GM12878 (cell line): ENCODE results near the gene DHX34. TPM values are rescaled to one million over a fixed set of nuclear protein-coding genes. Genes with fewer than 3 reads are reported as not detected.
A peak's percentile ranks its signal among the peaks of the same experiment; 100 is the strongest.

Experiments used
- ATAC-seq: fragments of 200-7000 bp; cut with Tn5 transposase; 3 replicates; pipeline ENCODE4 v1.9.1; 2020; ENCODE audit warnings: mild to moderate bottlenecking, moderate library complexity
- BruUV-seq: library from RNA; stranded (reverse); fragments of 400-500 nt; replicated peaks from 2 replicates; lab custom pipeline; 2021; lab: Mats Ljungman, UMichigan
- CTCF ChIA-PET: fragments of 300-600 bp; sonication (Branson Sonifier 250); formaldehyde crosslinking; extraction: SDS; loops from one replicate; lab custom pipeline; 2021; ENCODE audit warnings: inconsistent platforms; lab: Yijun Ruan, JAX
- POLR2A ChIA-PET: fragments of 350-600 bp; formaldehyde crosslinking; extraction: SDS; loops from one replicate; lab custom pipeline; 2021; ENCODE audit warnings: inconsistent platforms; lab: Charles Lee
- RAD21 ChIA-PET: fragments of 300-600 bp; sonication (Branson Sonifier 250); formaldehyde crosslinking; loops from one replicate; lab custom pipeline; 2023; ENCODE audit warnings: antibody characterized with exemption; ENCODE audit not compliant: unreplicated experiment; lab: Charles Lee
- SMC1A ChIA-PET: fragments of 300-600 bp; sonication (Branson Sonifier 250); formaldehyde crosslinking; loops from one replicate; lab custom pipeline; 2023; ENCODE audit not compliant: unreplicated experiment, uncharacterized antibody; lab: Charles Lee
- DNase-seq: peaks from one replicate; pipeline ENCODE4 v3.0.0-alpha.2; 2011; ENCODE audit warnings: low read depth, low spot score
- FAIRE-seq: peaks from 3 replicates; lab custom pipeline; 2011; peaks lifted over from hg19 to GRCh38; lab: Jason Lieb, UNC
- H2AFZ ChIP-seq: 2 replicates; pipeline ENCODE4 v1.6.0; 2011; ENCODE audit warnings: low read depth, low read length, control low read depth; ENCODE audit not compliant: control insufficient read depth
- H3K27ac ChIP-seq: 2 replicates; pipeline ENCODE4 v1.5.1; 2011; ENCODE audit warnings: control low read depth; ENCODE audit not compliant: control insufficient read depth, insufficient read depth
- H3K27me3 ChIP-seq, 2 experiments: replicated peaks in 1 of 2; 2 replicates each; pipeline versions ENCODE4 v1.6.0 to v1.6.1; 2011; ENCODE audit warnings: low read length in 1 of 2; ENCODE audit not compliant: control insufficient read depth in 2 of 2, insufficient read depth in 2 of 2
- H3K36me3 ChIP-seq, 2 experiments: 2 replicates each; pipeline ENCODE4 v1.5.1; 2011; ENCODE audit warnings: low read length in 1 of 2; ENCODE audit not compliant: control insufficient read depth in 2 of 2, insufficient read depth in 2 of 2
- H3K4me1 ChIP-seq: 2 replicates; pipeline ENCODE4 v1.6.1; 2011; ENCODE audit warnings: mild to moderate bottlenecking, low read length, moderate library complexity, mixed read lengths; ENCODE audit not compliant: control insufficient read depth, insufficient read depth
- H3K4me2 ChIP-seq: 2 replicates; pipeline ENCODE4 v1.6.0; 2011; ENCODE audit warnings: control low read depth; ENCODE audit not compliant: control insufficient read depth, insufficient read depth
- H3K4me3 ChIP-seq: fragments of 200-600 bp; sonication (generic); 2 replicates; pipeline ENCODE4 v1.5.1; 2016
- H3K79me2 ChIP-seq: 2 replicates; pipeline ENCODE4 v1.6.0; 2011; ENCODE audit warnings: low read length; ENCODE audit not compliant: control insufficient read depth, insufficient read depth
- H3K9ac ChIP-seq: 2 replicates; pipeline ENCODE4 v1.8.0; 2011; ENCODE audit warnings: low read length, control low read depth, mixed read lengths; ENCODE audit not compliant: control insufficient read depth, insufficient read depth
- H3K9me3 ChIP-seq: replicated peaks from 3 replicates; pipeline ENCODE4 v1.5.1; 2011; ENCODE audit warnings: mild to moderate bottlenecking, low read length; ENCODE audit not compliant: control insufficient read depth, insufficient read depth
- H4K20me1 ChIP-seq: 2 replicates; pipeline ENCODE4 v1.6.0; 2011; ENCODE audit not compliant: control insufficient read depth, insufficient read depth
- ATF2 ChIP-seq: IDR thresholded peaks from 2 replicates; pipeline ENCODE4 v1.6.1; 2012; ENCODE audit warnings: low read length, inconsistent platforms
- CBFB ChIP-seq: IDR thresholded peaks from 2 replicates; pipeline ENCODE4 v1.6.1; 2016; ENCODE audit warnings: antibody characterized with exemption, low read depth
- CREB1 ChIP-seq: IDR thresholded peaks from 2 replicates; pipeline ENCODE4 v1.6.1; 2012; ENCODE audit warnings: low read depth, mild to moderate bottlenecking, inconsistent platforms
- ELK1 ChIP-seq: IDR thresholded peaks from 2 replicates; pipeline ENCODE4 v1.6.1; 2012; ENCODE audit warnings: low read depth, low read length, improper control_type of control experiment
- FOXM1 ChIP-seq: IDR thresholded peaks from 2 replicates; pipeline ENCODE4 v1.6.1; 2012; ENCODE audit warnings: low read depth, mild to moderate bottlenecking, inconsistent platforms, low read length, moderate library complexity
- HSF1 ChIP-seq: fragments of 150-350 bp; IDR thresholded peaks from 2 replicates; pipeline ENCODE4 v1.6.1; 2014; ENCODE audit warnings: mild to moderate bottlenecking, low read depth, low read length
- JUND ChIP-seq: IDR thresholded peaks from 2 replicates; pipeline ENCODE4 v1.6.1; 2012; ENCODE audit warnings: low read depth, mild to moderate bottlenecking, low read length, improper control_type of control experiment, moderate library complexity
- NFYA ChIP-seq: IDR thresholded peaks from 2 replicates; pipeline ENCODE4 v1.6.1; 2011; ENCODE audit warnings: low read depth, mild to moderate bottlenecking, low read length, improper control_type of control experiment, borderline replicate concordance
- PAX5 ChIP-seq: IDR thresholded peaks from 2 replicates; pipeline ENCODE4 v1.6.1; 2011; ENCODE audit warnings: low read depth, low read length, borderline replicate concordance
- PAX8 ChIP-seq: fragments of 450-650 bp; IDR thresholded peaks from 2 replicates; pipeline ENCODE4 v1.6.1; 2017; ENCODE audit warnings: mild to moderate bottlenecking, moderate library complexity
- SUZ12 ChIP-seq: fragments of 200-600 bp; sonication (generic); IDR thresholded peaks from one replicate; pipeline ENCODE4 v1.6.1; 2018; ENCODE audit warnings: antibody characterized with exemption, mild to moderate bottlenecking; ENCODE audit not compliant: unreplicated experiment
- TBL1XR1 ChIP-seq: IDR thresholded peaks from 2 replicates; pipeline ENCODE4 v1.6.1; 2012; ENCODE audit warnings: low read depth, low read length, improper control_type of control experiment
- WGBS: methylation state at CpG from one replicate; pipeline ENCODE4 v1.1.6; 2016; ENCODE audit warnings: low lambda C conversion rate; ENCODE audit not compliant: insufficient replicate concordance, insufficient coverage; ENCODE audit errors: missing lambda C conversion rate; 5-methylcytosine and 5-hydroxymethylcytosine counted together
- in situ Hi-C: fragments of 300-500 bp; cut with MboI; formaldehyde crosslinking; loops from 9 replicates; pipeline ENCODE4 v1.14.3; 2018; ENCODE audit warnings: mixed read lengths
- intact Hi-C: fragments of 100-400 bp; cut with micrococcal nuclease; formaldehyde crosslinking; loops from one replicate; pipeline ENCODE4 v1.14.2; 2022; ENCODE audit not compliant: unreplicated experiment
- polyA plus RNA-seq, 11 experiments: library from polyadenylated mRNA; depleted of rRNA in 4 of 11; unstranded in 6 of 11; stranded (reverse) in 5 of 11; fragments of >200 nt; fragmentation: Nextera tagmentation in 4 of 11; fragmentation: Illumina TruSeq in 1 of 11; extraction: Ambion mirVana in 4 of 11; extraction: Trizol in 1 of 11; gene quantifications; 1 replicate in 1 of 11; 2 replicates in 10 of 11; pipeline versions ENCODE4 v1.2.1 to v1.2.3, GENCODE V29; 2011 to 2016; ENCODE audit warnings: inconsistent platforms in 2 of 11, missing spikeins in 2 of 11, low read depth in 1 of 11
- total RNA-seq, 4 experiments: library from RNA; depleted of rRNA in 3 of 4; stranded (reverse); fragments of >200 nt in 3 of 4; fragmentation: Illumina TruSeq in 1 of 4; extraction: Trizol in 1 of 4; gene quantifications; 2 replicates each; pipeline versions ENCODE4 v1.2.1 to v1.2.3, GENCODE V29; 2013 to 2021

DHX34 gene
- total and polyA plus RNA-seq, 10 of the 15 experiments (the other 5 are each of a cell fraction or from before 2014, with no cell fraction given) = 0.19 to 16.9 (median 10.5) TPM

- no peak for DNase-seq
- Histone ChIP-seq H4K20me1 (no peaks in the 10 kb centered on the region), H3K27me3 (peaks cover 13 to 21% of the 10 kb centered on the region in 2 experiments), H3K4me1 (no peaks in the 10 kb centered on the region; the same call in 1 of the 2 replicates), H3K27ac (no peak overlapping the region), H3K36me3 (no peaks in the 10 kb centered on the region), H2AFZ (no peak overlapping the region), H3K9ac (no peak overlapping the region), H3K4me3 (no peak overlapping the region), H3K4me2 (no peak overlapping the region), H3K9me3 (no peaks in the 10 kb centered on the region), H3K79me2 (no peaks in the 10 kb centered on the region)
- CTCF ChIA-PET = no interaction called here
- 2% methylated on average over 31 of the region's 31 CpGs for WGBS
- in situ Hi-C loops (no loop called here), intact Hi-C loops (no loop called here)
- no peak for ATAC-seq
- no peak for TF ChIP-seq PAX8
- peak; percentile 65 for TF ChIP-seq SUZ12
- RAD21 ChIA-PET = no interaction called here
- FAIRE-seq = no peak
- no TSS peak for BruUV-seq
- SMC1A ChIA-PET = no interaction called here
- POLR2A ChIA-PET = no interaction called here
These were observed 72.8 kb downstream of the DHX34 start for GRCh38 chr19:47421844-47422395.

- Histone ChIP-seq H3K27me3 (peaks cover 9 to 17% of the 10 kb centered on the region in 2 experiments), H4K20me1 (no peaks in the 10 kb centered on the region), H3K9ac (no peak overlapping the region), H2AFZ (no peak overlapping the region), H3K27ac (no peak overlapping the region), H3K4me1 (no peaks in the 10 kb centered on the region; the same call in 1 of the 2 replicates), H3K9me3 (no peaks in the 10 kb centered on the region), H3K4me3 (no peak overlapping the region), H3K36me3 (no peaks in the 10 kb centered on the region), H3K4me2 (no peak overlapping the region), H3K79me2 (no peaks in the 10 kb centered on the region)
- intact Hi-C loops = no loop called here
- ATAC-seq (no peak), FAIRE-seq (no peak), DNase-seq (no peak)
- SMC1A ChIA-PET = no interaction called here
- CTCF ChIA-PET = no interaction called here
- in situ Hi-C loops = no loop called here
- no TSS peak for BruUV-seq
- 0% methylated on average over 1 of the region's 1 CpG for WGBS
- POLR2A ChIA-PET = no interaction called here
- RAD21 ChIA-PET = no interaction called here
- TF ChIP-seq ATF2 (no peak), CBFB (no peak), PAX5 (no peak), ELK1 (no peak), TBL1XR1 (no peak), FOXM1 (no peak), HSF1 (no peak), CREB1 (no peak), NFYA (no peak), JUND (no peak)
These were observed 73.5 kb downstream of the DHX34 start for GRCh38 chr19:47422417-47423163.
